ENCODE data around the gene MRPL45. TPM values are rescaled to one million over a fixed set of nuclear protein-coding genes. Genes with fewer than 3 reads are reported as not detected.

The MRPL45 gene
- total and polyA plus RNA-seq, 2 experiments from 2014 or later = 42.6 to 63.9 TPM

DNA sequence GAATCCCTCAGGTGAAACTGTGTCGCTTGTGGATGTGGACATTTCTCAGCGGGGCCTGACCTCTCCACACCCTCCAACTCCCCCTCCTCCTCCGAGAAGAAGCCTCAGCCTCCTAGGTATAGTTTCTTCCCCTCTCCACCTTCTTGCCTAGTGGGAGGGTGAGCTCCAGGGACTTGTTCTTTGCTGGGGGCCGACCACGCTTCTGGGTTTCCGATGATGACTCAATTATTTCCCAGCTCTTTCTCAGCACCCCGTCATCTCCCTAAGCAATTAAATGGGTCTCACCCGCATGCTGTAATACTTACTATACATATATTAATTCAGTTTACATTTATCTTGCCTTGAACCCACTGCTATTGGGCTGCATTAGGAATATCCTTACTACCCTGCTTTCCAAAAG is 67.8 kb downstream of the MRPL45 start:
- Histone ChIP-seq H3K9me2 (ENCODE audit: insufficient read depth) (no peaks in the 10 kb centered on the region), H3K36me3 (ENCODE audit: insufficient read depth) (peaks cover 20% of the 10 kb centered on the region), H3K27me3 (ENCODE audit: insufficient read depth) (no peaks in the 10 kb centered on the region), H3K4me3 (no peak overlapping the region), H3F3A (replicated peaks; ENCODE audit: low read depth) (no peaks in the 10 kb centered on the region), H3K4me2 (no peak overlapping the region), H4K20me1 (replicated peaks; ENCODE audit: insufficient read depth) (peaks cover 13% of the 10 kb centered on the region; the same call in 1 of the 2 replicates), H3K27ac (ENCODE audit: low read depth) (0 out of 2 replicates have a peak overlapping the region, but pooled peaks have one; percentile 72), H3K4me1 (ENCODE audit: insufficient read depth) (peaks cover 18% of the 10 kb centered on the region), H3K79me2 (replicated peaks; ENCODE audit: insufficient read depth) (peaks cover 29% of the 10 kb centered on the region), H2AFZ (no peak overlapping the region)
- Mint-ChIP-seq H3K27me3 (ENCODE audit: insufficient read depth, low read depth, poor library complexity) (no peaks in the 10 kb centered on the region), H3K4me1 (peaks cover 24% of the 10 kb centered on the region), H3K36me3 (ENCODE audit: low read depth) (peaks cover 39% of the 10 kb centered on the region), H3K4me3 (no peak overlapping the region), H3K27ac (no peak overlapping the region; the same call in 1 of the 2 replicates), H3K9me3 (no peaks in the 10 kb centered on the region)
- DNase-seq (ENCODE audit: low spot score) (no peak), ATAC-seq (no peak)
- TF ChIP-seq, protein P1, sequence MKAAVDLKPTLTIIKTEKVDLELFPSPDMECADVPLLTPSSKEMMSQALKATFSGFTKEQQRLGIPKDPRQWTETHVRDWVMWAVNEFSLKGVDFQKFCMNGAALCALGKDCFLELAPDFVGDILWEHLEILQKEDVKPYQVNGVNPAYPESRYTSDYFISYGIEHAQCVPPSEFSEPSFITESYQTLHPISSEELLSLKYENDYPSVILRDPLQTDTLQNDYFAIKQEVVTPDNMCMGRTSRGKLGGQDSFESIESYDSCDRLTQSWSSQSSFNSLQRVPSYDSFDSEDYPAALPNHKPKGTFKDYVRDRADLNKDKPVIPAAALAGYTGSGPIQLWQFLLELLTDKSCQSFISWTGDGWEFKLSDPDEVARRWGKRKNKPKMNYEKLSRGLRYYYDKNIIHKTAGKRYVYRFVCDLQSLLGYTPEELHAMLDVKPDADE (IDR thresholded peaks at IDR 0.05) = no peak
- TF ChIP-seq, protein P2, sequence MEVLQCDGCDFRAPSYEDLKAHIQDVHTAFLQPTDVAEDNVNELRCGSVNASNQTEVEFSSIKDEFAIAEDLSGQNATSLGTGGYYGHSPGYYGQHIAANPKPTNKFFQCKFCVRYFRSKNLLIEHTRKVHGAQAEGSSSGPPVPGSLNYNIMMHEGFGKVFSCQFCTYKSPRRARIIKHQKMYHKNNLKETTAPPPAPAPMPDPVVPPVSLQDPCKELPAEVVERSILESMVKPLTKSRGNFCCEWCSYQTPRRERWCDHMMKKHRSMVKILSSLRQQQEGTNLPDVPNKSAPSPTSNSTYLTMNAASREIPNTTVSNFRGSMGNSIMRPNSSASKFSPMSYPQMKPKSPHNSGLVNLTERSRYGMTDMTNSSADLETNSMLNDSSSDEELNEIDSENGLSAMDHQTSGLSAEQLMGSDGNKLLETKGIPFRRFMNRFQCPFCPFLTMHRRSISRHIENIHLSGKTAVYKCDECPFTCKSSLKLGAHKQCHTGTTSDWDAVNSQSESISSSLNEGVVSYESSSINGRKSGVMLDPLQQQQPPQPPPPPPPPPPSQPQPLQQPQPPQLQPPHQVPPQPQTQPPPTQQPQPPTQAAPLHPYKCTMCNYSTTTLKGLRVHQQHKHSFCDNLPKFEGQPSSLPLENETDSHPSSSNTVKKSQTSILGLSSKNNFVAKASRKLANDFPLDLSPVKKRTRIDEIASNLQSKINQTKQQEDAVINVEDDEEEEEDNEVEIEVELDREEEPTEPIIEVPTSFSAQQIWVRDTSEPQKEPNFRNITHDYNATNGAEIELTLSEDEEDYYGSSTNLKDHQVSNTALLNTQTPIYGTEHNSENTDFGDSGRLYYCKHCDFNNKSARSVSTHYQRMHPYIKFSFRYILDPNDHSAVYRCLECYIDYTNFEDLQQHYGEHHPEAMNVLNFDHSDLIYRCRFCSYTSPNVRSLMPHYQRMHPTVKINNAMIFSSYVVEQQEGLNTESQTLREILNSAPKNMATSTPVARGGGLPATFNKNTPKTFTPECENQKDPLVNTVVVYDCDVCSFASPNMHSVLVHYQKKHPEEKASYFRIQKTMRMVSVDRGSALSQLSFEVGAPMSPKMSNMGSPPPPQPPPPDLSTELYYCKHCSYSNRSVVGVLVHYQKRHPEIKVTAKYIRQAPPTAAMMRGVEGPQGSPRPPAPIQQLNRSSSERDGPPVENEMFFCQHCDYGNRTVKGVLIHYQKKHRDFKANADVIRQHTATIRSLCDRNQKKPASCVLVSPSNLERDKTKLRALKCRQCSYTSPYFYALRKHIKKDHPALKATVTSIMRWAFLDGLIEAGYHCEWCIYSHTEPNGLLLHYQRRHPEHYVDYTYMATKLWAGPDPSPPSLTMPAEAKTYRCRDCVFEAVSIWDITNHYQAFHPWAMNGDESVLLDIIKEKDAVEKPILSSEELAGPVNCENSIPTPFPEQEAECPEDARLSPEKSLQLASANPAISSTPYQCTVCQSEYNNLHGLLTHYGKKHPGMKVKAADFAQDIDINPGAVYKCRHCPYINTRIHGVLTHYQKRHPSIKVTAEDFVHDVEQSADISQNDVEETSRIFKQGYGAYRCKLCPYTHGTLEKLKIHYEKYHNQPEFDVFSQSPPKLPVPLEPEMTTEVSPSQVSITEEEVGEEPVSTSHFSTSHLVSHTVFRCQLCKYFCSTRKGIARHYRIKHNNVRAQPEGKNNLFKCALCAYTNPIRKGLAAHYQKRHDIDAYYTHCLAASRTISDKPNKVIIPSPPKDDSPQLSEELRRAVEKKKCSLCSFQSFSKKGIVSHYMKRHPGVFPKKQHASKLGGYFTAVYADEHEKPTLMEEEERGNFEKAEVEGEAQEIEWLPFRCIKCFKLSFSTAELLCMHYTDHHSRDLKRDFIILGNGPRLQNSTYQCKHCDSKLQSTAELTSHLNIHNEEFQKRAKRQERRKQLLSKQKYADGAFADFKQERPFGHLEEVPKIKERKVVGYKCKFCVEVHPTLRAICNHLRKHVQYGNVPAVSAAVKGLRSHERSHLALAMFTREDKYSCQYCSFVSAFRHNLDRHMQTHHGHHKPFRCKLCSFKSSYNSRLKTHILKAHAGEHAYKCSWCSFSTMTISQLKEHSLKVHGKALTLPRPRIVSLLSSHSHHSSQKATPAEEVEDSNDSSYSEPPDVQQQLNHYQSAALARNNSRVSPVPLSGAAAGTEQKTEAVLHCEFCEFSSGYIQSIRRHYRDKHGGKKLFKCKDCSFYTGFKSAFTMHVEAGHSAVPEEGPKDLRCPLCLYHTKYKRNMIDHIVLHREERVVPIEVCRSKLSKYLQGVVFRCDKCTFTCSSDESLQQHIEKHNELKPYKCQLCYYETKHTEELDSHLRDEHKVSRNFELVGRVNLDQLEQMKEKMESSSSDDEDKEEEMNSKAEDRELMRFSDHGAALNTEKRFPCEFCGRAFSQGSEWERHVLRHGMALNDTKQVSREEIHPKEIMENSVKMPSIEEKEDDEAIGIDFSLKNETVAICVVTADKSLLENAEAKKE (CRISPR knock-in tag; IDR thresholded peaks at IDR 0.05) = no peak
- TF ChIP-seq CREB1 (CRISPR knock-in tag; IDR thresholded peaks at IDR 0.05; ENCODE audit: low read depth) = no peak

Data from GM23338 (cell line).